ENCODE data around the gene CHRNB1.

The CHRNB1 gene

DNA sequence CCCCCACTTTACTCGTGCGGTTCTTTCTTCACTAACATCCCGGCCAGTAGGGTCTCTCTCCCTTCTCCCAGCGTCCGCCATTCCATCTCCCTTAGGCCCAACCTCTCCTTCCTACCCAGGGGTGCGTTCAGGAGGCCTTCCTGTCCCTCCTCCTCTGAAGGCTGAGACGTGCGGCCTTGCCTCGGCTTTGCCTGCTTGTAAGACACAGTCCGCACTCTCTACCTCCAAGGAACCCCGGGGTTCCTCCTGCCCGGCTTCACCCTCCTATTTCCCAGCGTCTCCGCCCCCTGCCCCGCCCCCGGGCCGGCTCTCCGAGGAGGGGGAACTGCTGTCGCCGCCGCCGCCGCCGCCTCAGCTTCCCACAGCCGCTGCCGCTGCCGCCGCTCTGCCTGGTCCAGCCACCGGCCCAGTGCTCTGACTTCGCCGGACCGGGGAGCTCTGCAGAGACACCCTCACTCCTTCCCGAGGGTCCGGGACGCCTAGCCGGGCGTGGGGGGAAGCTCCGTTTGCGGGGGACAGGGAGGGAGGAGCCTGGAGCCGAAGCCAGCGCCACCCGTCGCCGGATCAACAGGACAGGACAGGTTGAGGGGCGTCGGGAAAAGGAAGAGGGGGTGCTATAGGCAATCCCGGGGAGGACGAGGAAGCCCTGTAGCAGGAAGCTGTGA lies 6.8 kb upstream of the CHRNB1 start:
- TF ChIP-seq, protein P1, sequence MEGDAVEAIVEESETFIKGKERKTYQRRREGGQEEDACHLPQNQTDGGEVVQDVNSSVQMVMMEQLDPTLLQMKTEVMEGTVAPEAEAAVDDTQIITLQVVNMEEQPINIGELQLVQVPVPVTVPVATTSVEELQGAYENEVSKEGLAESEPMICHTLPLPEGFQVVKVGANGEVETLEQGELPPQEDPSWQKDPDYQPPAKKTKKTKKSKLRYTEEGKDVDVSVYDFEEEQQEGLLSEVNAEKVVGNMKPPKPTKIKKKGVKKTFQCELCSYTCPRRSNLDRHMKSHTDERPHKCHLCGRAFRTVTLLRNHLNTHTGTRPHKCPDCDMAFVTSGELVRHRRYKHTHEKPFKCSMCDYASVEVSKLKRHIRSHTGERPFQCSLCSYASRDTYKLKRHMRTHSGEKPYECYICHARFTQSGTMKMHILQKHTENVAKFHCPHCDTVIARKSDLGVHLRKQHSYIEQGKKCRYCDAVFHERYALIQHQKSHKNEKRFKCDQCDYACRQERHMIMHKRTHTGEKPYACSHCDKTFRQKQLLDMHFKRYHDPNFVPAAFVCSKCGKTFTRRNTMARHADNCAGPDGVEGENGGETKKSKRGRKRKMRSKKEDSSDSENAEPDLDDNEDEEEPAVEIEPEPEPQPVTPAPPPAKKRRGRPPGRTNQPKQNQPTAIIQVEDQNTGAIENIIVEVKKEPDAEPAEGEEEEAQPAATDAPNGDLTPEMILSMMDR (IDR thresholded peaks at IDR 0.05; ENCODE audit: low read depth, low read length): no peak
- no peaks in the 10 kb centered on the region for H3K9me3 ChIP-seq (ENCODE audit: severe bottlenecking)
- no peak overlapping the region; the same call in 1 of the 2 replicates for H3K27ac ChIP-seq
- H3K36me3 ChIP-seq: no peaks in the 10 kb centered on the region
- peak overlapping the region; percentile 47 for H3K4me3 ChIP-seq (ENCODE audit: low read depth, low read length)
- H3K27me3 ChIP-seq (ENCODE audit: insufficient read depth, low read depth, severe bottlenecking): peaks cover 12% of the 10 kb centered on the region
- DNase-seq: peak; percentile 77

DNA sequence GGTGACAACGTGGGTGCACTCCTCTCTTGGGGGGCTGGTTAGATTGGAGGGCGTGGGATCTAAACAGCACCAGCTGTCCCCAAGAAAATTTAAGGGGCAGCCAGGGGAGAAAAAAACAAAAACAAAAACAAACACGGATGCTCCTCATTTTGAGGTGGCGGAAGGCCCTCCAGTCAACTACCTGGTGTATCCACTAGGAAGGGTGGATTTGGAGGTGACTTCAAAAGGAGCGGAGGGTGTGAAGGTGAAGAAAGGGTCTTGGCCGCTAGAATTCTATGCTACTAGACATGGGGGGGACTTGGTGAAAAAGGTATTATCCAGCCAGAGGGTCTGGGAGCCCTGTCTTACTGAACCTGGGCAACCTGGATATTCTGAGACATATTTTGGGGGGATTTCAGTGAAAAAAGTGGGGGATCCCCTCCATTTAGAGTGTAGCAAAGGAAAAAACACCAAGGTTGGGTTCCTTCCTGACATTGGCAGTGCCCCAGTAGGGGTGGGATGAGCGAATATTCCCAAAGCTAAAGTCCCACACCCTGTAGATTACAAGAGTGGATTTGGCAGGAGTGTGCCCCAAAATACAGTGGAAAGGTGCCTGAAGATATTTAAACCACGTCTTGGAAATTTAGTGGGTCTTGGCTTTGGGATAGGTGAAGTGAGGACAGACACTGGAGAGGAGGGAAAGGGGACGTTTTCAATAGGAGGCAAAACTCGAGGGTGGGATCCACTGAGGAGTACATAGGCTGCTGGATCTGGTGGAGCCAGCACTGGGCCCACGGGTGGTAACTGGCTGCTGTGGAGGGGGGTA lies 6.0 kb upstream of the CHRNB1 start:
- TF ChIP-seq, protein P1 (IDR thresholded peaks at IDR 0.05; ENCODE audit: low read depth, low read length): no peak
- Histone ChIP-seq H3K27me3 (ENCODE audit: insufficient read depth, low read depth, severe bottlenecking) (peaks cover 12% of the 10 kb centered on the region), H3K9me3 (ENCODE audit: severe bottlenecking) (no peaks in the 10 kb centered on the region), H3K36me3 (no peaks in the 10 kb centered on the region), H3K27ac (no peak overlapping the region), H3K4me3 (ENCODE audit: low read depth, low read length) (peak overlapping the region; percentile 86)
- no peak for DNase-seq

GRCh38 chr17:7439462-7440112 lies 5.3 kb upstream of the CHRNB1 start, which contains the start of gene FGF11:
FGF11 (plus strand) TSS chr17:7439512; CDS start chr17:7439621, 109 bp downstream.
- Histone ChIP-seq H3K4me3 (ENCODE audit: low read depth, low read length) (peak within 1 kb of the TSS; percentile 86), H3K27ac (peak within 1 kb of the TSS; percentile 41), H3K9me3 (ENCODE audit: severe bottlenecking) (no peaks in the 10 kb centered on the region), H3K36me3 (no peaks in the 10 kb centered on the region), H3K27me3 (ENCODE audit: insufficient read depth, low read depth, severe bottlenecking) (peaks cover 12% of the 10 kb centered on the region)
- no peak for DNase-seq
- TF ChIP-seq, protein P1 (IDR thresholded peaks at IDR 0.05; ENCODE audit: low read depth, low read length): no peak

GRCh38 chr17:7440113-7440833 lies 4.6 kb upstream of the CHRNB1 start:
- peaks cover 12% of the 10 kb centered on the region for H3K27me3 ChIP-seq (ENCODE audit: insufficient read depth, low read depth, severe bottlenecking)

DNA sequence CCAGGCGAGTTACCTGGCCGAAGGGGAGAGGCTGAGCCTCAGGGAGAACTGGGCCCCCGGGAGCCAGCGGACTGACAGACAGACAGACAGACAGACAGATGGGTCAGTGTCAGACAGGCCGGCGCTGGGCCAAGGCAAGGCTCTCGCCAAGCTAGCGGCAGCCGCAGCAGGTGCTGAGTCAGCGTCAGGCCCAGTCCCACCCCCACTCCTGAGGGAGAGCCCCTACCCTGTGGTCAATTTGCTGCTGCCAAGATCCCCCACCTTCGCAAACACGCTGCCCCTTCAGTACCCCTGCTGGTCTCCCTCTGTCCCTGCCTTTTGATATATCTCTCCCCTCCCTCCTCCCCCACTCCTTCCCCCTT lies 4.0 kb upstream of the CHRNB1 start:
- H3K4me3 ChIP-seq (ENCODE audit: low read depth, low read length): peak overlapping the region; percentile 86
- H3K9me3 ChIP-seq (ENCODE audit: severe bottlenecking): no peaks in the 10 kb centered on the region
- H3K27ac ChIP-seq: peak overlapping the region; percentile 41
- peaks cover 12% of the 10 kb centered on the region for H3K27me3 ChIP-seq (ENCODE audit: insufficient read depth, low read depth, severe bottlenecking)
- DNase-seq: peak; percentile 50
- TF ChIP-seq, protein P1 (IDR thresholded peaks at IDR 0.05; ENCODE audit: low read depth, low read length): no peak
- no peaks in the 10 kb centered on the region for H3K36me3 ChIP-seq

More at GRCh38 chr17:7440113-7440833, 4.6 kb upstream of the CHRNB1 start:
- H3K4me3 ChIP-seq (ENCODE audit: low read depth, low read length): peak overlapping the region; percentile 86
- no peaks in the 10 kb centered on the region for H3K36me3 ChIP-seq
- no peaks in the 10 kb centered on the region for H3K9me3 ChIP-seq (ENCODE audit: severe bottlenecking)
- peak overlapping the region; percentile 41 for H3K27ac ChIP-seq
- peak; percentile 58 for DNase-seq
- TF ChIP-seq, protein P1 (IDR thresholded peaks at IDR 0.05; ENCODE audit: low read depth, low read length): no peak

Data from WERI-Rb-1 (cell line).